ENCODE data around the gene NEDD4L. TPM values are rescaled to one million over a fixed set of nuclear protein-coding genes. Genes with fewer than 3 reads are reported as not detected.

NEDD4L gene
- polyA plus RNA-seq, 1 donor (not counting 4 experiments of a cell fraction or from before 2014, with no cell fraction given), result 52.6 TPM

GRCh38 chr18:58385472-58385871 lies 341.4 kb downstream of the NEDD4L start:
- H3K27ac ChIP-seq (ENCODE audit: control insufficient read depth, insufficient read depth, low read length), result no peak overlapping the region
- no peaks in the 10 kb centered on the region for H3K4me1 ChIP-seq (ENCODE audit: control insufficient read depth, extremely low read depth, insufficient read depth, low read length)
- no peak overlapping the region for H3K4me3 ChIP-seq (ENCODE audit: control insufficient read depth in 2 of 3, extremely low read depth in 1 of 3, insufficient read depth in 2 of 3, low read depth in 1 of 3, low read length in 3 of 3)
- DNase-seq (ENCODE audit: low read depth, low spot score) (no peak), FAIRE-seq (no peak)
- peaks cover 49 to 57% of the 10 kb centered on the region in 2 experiments for H3K36me3 ChIP-seq (ENCODE audit: control insufficient read depth in 2 of 2, extremely low read depth in 1 of 2, insufficient read depth in 2 of 2, low read length in 2 of 2)
- no peak overlapping the region for H3K9ac ChIP-seq (ENCODE audit: control insufficient read depth, extremely low read depth, insufficient read depth, low read length)
- dilution Hi-C loops (cut with MboI; ENCODE audit: extremely low pct_ligation_motif_present, low sequenced_read_pairs), result no loop called here
- no peaks in the 10 kb centered on the region for H3K79me2 ChIP-seq (ENCODE audit: control insufficient read depth, insufficient read depth, low read length)
- H3K4me2 ChIP-seq (ENCODE audit: control insufficient read depth, extremely low read depth, insufficient read depth, low read depth, low read length), result no peak overlapping the region
- TF ChIP-seq, protein P1, sequence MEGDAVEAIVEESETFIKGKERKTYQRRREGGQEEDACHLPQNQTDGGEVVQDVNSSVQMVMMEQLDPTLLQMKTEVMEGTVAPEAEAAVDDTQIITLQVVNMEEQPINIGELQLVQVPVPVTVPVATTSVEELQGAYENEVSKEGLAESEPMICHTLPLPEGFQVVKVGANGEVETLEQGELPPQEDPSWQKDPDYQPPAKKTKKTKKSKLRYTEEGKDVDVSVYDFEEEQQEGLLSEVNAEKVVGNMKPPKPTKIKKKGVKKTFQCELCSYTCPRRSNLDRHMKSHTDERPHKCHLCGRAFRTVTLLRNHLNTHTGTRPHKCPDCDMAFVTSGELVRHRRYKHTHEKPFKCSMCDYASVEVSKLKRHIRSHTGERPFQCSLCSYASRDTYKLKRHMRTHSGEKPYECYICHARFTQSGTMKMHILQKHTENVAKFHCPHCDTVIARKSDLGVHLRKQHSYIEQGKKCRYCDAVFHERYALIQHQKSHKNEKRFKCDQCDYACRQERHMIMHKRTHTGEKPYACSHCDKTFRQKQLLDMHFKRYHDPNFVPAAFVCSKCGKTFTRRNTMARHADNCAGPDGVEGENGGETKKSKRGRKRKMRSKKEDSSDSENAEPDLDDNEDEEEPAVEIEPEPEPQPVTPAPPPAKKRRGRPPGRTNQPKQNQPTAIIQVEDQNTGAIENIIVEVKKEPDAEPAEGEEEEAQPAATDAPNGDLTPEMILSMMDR (optimal IDR thresholded peaks at IDR 0.05 in 1 of 3, IDR thresholded peaks at IDR 0.05 in 1 of 3, conservative IDR thresholded peaks at IDR 0.05 in 1 of 3; ENCODE audit: extremely low read depth in 1 of 3, insufficient read depth in 2 of 3, low read length in 3 of 3), result no peak
- TF ChIP-seq EZH2 (IDR thresholded peaks at IDR 0.05; ENCODE audit: low read length), result no peak
- H3K9me3 ChIP-seq (ENCODE audit: control insufficient read depth, low read depth, low read length), result no peaks in the 10 kb centered on the region
- H2AFZ ChIP-seq (ENCODE audit: control insufficient read depth, low read length), result no peak overlapping the region
- H3K27me3 ChIP-seq (ENCODE audit: control insufficient read depth, extremely low read depth, insufficient read depth, low read length), result no peaks in the 10 kb centered on the region
- no peaks in the 10 kb centered on the region for H4K20me1 ChIP-seq (ENCODE audit: control insufficient read depth, extremely low read depth, insufficient read depth, low read length)
- no peaks in the 10 kb centered on the region for H3K9me1 ChIP-seq (ENCODE audit: control insufficient read depth, extremely low read depth, insufficient read depth, low read length)

GRCh38 chr18:58386780-58387179 lies 342.8 kb downstream of the NEDD4L start:
- dilution Hi-C loops (cut with MboI; ENCODE audit: extremely low pct_ligation_motif_present, low sequenced_read_pairs), result no loop called here
- H3K36me3 ChIP-seq (ENCODE audit: control insufficient read depth in 2 of 2, extremely low read depth in 1 of 2, insufficient read depth in 2 of 2, low read length in 2 of 2), result peaks cover 50 to 62% of the 10 kb centered on the region in 2 experiments
- no peak overlapping the region for H3K4me3 ChIP-seq (ENCODE audit: control insufficient read depth in 2 of 3, extremely low read depth in 1 of 3, insufficient read depth in 2 of 3, low read depth in 1 of 3, low read length in 3 of 3)
- no peaks in the 10 kb centered on the region for H3K9me1 ChIP-seq (ENCODE audit: control insufficient read depth, extremely low read depth, insufficient read depth, low read length)
- H3K79me2 ChIP-seq (ENCODE audit: control insufficient read depth, insufficient read depth, low read length), result no peaks in the 10 kb centered on the region
- TF ChIP-seq, protein P1 (optimal IDR thresholded peaks at IDR 0.05 in 1 of 3, IDR thresholded peaks at IDR 0.05 in 1 of 3, conservative IDR thresholded peaks at IDR 0.05 in 1 of 3; ENCODE audit: extremely low read depth in 1 of 3, insufficient read depth in 2 of 3, low read length in 3 of 3), result no peak
- TF ChIP-seq EZH2 (IDR thresholded peaks at IDR 0.05; ENCODE audit: low read length), result no peak
- no peaks in the 10 kb centered on the region for H3K4me1 ChIP-seq (ENCODE audit: control insufficient read depth, extremely low read depth, insufficient read depth, low read length)
- no peak for FAIRE-seq
- no peak overlapping the region for H3K4me2 ChIP-seq (ENCODE audit: control insufficient read depth, extremely low read depth, insufficient read depth, low read depth, low read length)
- no peaks in the 10 kb centered on the region for H3K27me3 ChIP-seq (ENCODE audit: control insufficient read depth, extremely low read depth, insufficient read depth, low read length)
- H4K20me1 ChIP-seq (ENCODE audit: control insufficient read depth, extremely low read depth, insufficient read depth, low read length), result no peaks in the 10 kb centered on the region
- no peak overlapping the region for H3K9ac ChIP-seq (ENCODE audit: control insufficient read depth, extremely low read depth, insufficient read depth, low read length)
- no peaks in the 10 kb centered on the region for H3K9me3 ChIP-seq (ENCODE audit: control insufficient read depth, low read depth, low read length)
- H2AFZ ChIP-seq (ENCODE audit: control insufficient read depth, low read length), result no peak overlapping the region
- DNase-seq (ENCODE audit: low read depth, low spot score), result no peak
- no peak overlapping the region for H3K27ac ChIP-seq (ENCODE audit: control insufficient read depth, insufficient read depth, low read length)

Measured in keratinocyte (primary cell).